ENCODE measurements around the gene PDE12. TPM values are rescaled to one million over a fixed set of nuclear protein-coding genes. Genes with fewer than 3 reads are reported as not detected.
A peak's percentile ranks its signal among the peaks of the same experiment; 100 is the strongest.

Gene PDE12
- total and polyA plus RNA-seq, 2 experiments from 2014 or later = 12.7 to 17.2 TPM

GRCh38 chr3:57530071-57530608, 25.9 kb upstream of the PDE12 start:
- Histone ChIP-seq H3K9me2 (replicated peaks; ENCODE audit: insufficient read depth) (no peaks in the 10 kb centered on the region), H3K4me1 (ENCODE audit: insufficient read depth) (no peaks in the 10 kb centered on the region), H3K27ac (no peak overlapping the region), H4K20me1 (ENCODE audit: insufficient read depth, poor library complexity, severe bottlenecking) (no peaks in the 10 kb centered on the region), H3K27me3 (no peaks in the 10 kb centered on the region), H3K9me3 (ENCODE audit: low read depth) (no peaks in the 10 kb centered on the region), H3K79me2 (no peaks in the 10 kb centered on the region), H3K36me3 (replicated peaks; ENCODE audit: insufficient read depth, low read depth) (no peaks in the 10 kb centered on the region), H3K4me2 (no peak overlapping the region), H2AFZ (no peak overlapping the region), H3K4me3 (no peak overlapping the region)
- no peak for TF ChIP-seq EZH2 (IDR thresholded peaks at IDR 0.05; ENCODE audit: borderline replicate concordance)
- no peak for TF ChIP-seq EZH2phosphoT487 (IDR thresholded peaks at IDR 0.05; ENCODE audit: low read depth, severe bottlenecking, unreplicated experiment)
- no peak for TF ChIP-seq CTCF (IDR thresholded peaks at IDR 0.05; ENCODE audit: poor library complexity)
- DNase-seq (ENCODE audit: low spot score) = no peak

GRCh38 chr3:57538465-57538864, 17.6 kb upstream of the PDE12 start:
- Histone ChIP-seq H3K4me1 (ENCODE audit: insufficient read depth) (no peaks in the 10 kb centered on the region), H2AFZ (no peak overlapping the region), H3K79me2 (no peaks in the 10 kb centered on the region), H3K27ac (no peak overlapping the region), H3K4me3 (no peak overlapping the region), H3K27me3 (no peaks in the 10 kb centered on the region), H3K9me2 (replicated peaks; ENCODE audit: insufficient read depth) (no peaks in the 10 kb centered on the region), H3K4me2 (no peak overlapping the region), H3K9me3 (ENCODE audit: low read depth) (no peaks in the 10 kb centered on the region), H3K36me3 (replicated peaks; ENCODE audit: insufficient read depth, low read depth) (no peaks in the 10 kb centered on the region), H4K20me1 (ENCODE audit: insufficient read depth, poor library complexity, severe bottlenecking) (no peaks in the 10 kb centered on the region)
- TF ChIP-seq EZH2phosphoT487 (IDR thresholded peaks at IDR 0.05; ENCODE audit: low read depth, severe bottlenecking, unreplicated experiment) = no peak
- TF ChIP-seq CTCF (IDR thresholded peaks at IDR 0.05; ENCODE audit: poor library complexity) = no peak
- no peak for TF ChIP-seq EZH2 (IDR thresholded peaks at IDR 0.05; ENCODE audit: borderline replicate concordance)
- DNase-seq (ENCODE audit: low spot score) = no peak
- 82% methylated on average over 3 of the region's 3 CpGs for WGBS (ENCODE audit: low lambda C conversion rate, missing lambda C conversion rate)

- peak within 1 kb of the TSS; percentile 16 for H3K4me3 ChIP-seq
- H3K27me3 ChIP-seq = no peaks in the 10 kb centered on the region
- H3K79me2 ChIP-seq = no peaks in the 10 kb centered on the region
- no peaks in the 10 kb centered on the region for H3K36me3 ChIP-seq (replicated peaks; ENCODE audit: insufficient read depth, low read depth)
- H2AFZ ChIP-seq = peak within 1 kb of the TSS; percentile 84
- H4K20me1 ChIP-seq (ENCODE audit: insufficient read depth, poor library complexity, severe bottlenecking) = no peaks in the 10 kb centered on the region
- TF ChIP-seq EZH2 (IDR thresholded peaks at IDR 0.05; ENCODE audit: borderline replicate concordance) = no peak
- TF ChIP-seq EZH2phosphoT487 (IDR thresholded peaks at IDR 0.05; ENCODE audit: low read depth, severe bottlenecking, unreplicated experiment) = no peak
- TF ChIP-seq CTCF (IDR thresholded peaks at IDR 0.05; ENCODE audit: poor library complexity) = no peak
- H3K4me1 ChIP-seq (ENCODE audit: insufficient read depth) = peaks cover 4% of the 10 kb centered on the region
- H3K27ac ChIP-seq = peak within 1 kb of the TSS; percentile 52
- peak within 1 kb of the TSS; percentile 77 for H3K4me2 ChIP-seq
- peak; percentile 82 for DNase-seq (ENCODE audit: low spot score)
- WGBS (ENCODE audit: low lambda C conversion rate, missing lambda C conversion rate) = 11% methylated on average over 20 of the region's 20 CpGs
- no peaks in the 10 kb centered on the region for H3K9me3 ChIP-seq (ENCODE audit: low read depth)
- no peaks in the 10 kb centered on the region for H3K9me2 ChIP-seq (replicated peaks; ENCODE audit: insufficient read depth)
These were observed 11.6 kb upstream of the PDE12 start, which contains the start of gene DNAH12 for GRCh38 chr3:57544181-57545125. TSS of gene DNAH12 (minus strand) at chr3:57544344. CDS start at chr3:57542870, 1,474 bp downstream.
